H1 (cell line): ENCODE measurements around the gene NAIF1. TPM values are rescaled to one million over a fixed set of nuclear protein-coding genes. Genes with fewer than 3 reads are reported as not detected.

ENCODE experiments used
- CTCF ChIA-PET: fragments of 300-600 bp; sonication (Branson Sonifier 250); formaldehyde crosslinking; loops from one replicate; lab custom pipeline; 2021; ENCODE audit not compliant: partially characterized antibody; lab: Charles Lee
- POLR2A ChIA-PET: fragments of 300-600 bp; sonication (Branson Sonifier 250); formaldehyde crosslinking; loops from one replicate; lab custom pipeline; 2021; ENCODE audit warnings: inconsistent platforms; ENCODE audit not compliant: partially characterized antibody; lab: Charles Lee
- DNase-seq, 2 experiments: peaks; one replicate each; pipeline versions ENCODE4 v3.0.0 to v3.0.0-alpha.2; 2010 to 2022; ENCODE audit warnings: low spot score in 2 of 2, low read depth in 1 of 2, mixed read lengths in 1 of 2
- FAIRE-seq: peaks from 2 replicates; lab custom pipeline; 2011; peaks lifted over from hg19 to GRCh38; lab: Jason Lieb, UNC
- H2AFZ ChIP-seq: 2 replicates; pipeline ENCODE4 v1.8.1; 2012; ENCODE audit warnings: low read length, inconsistent platforms
- H2AK5ac ChIP-seq: 2 replicates; pipeline ENCODE4 v1.6.1; 2013; ENCODE audit warnings: low read depth, low read length
- H2BK120ac ChIP-seq: replicated peaks from 2 replicates; pipeline ENCODE3; 2013; ENCODE audit warnings: low read depth, low read length, inconsistent platforms
- H2BK12ac ChIP-seq: 2 replicates; pipeline ENCODE4 v1.6.1; 2013; ENCODE audit warnings: low read depth, low read length
- H2BK15ac ChIP-seq: 2 replicates; pipeline ENCODE4 v1.6.1; 2013; ENCODE audit warnings: low read length
- H2BK20ac ChIP-seq: 2 replicates; pipeline ENCODE4 v1.6.1; 2013; ENCODE audit warnings: low read length
- H2BK5ac ChIP-seq: 2 replicates; pipeline ENCODE4 v1.6.1; 2013; ENCODE audit warnings: low read depth, low read length
- H3K14ac ChIP-seq: 2 replicates; pipeline ENCODE4 v1.6.1; 2013; ENCODE audit warnings: inconsistent platforms; ENCODE audit not compliant: insufficient read length
- H3K18ac ChIP-seq: 2 replicates; pipeline ENCODE4 v1.6.1; 2013; ENCODE audit warnings: low read length; ENCODE audit errors: extremely low read depth
- H3K23ac ChIP-seq: 2 replicates; pipeline ENCODE4 v1.6.1; 2013; ENCODE audit warnings: inconsistent platforms; ENCODE audit not compliant: insufficient read length
- H3K23me2 ChIP-seq: 2 replicates; pipeline ENCODE4 v1.6.1; 2013; ENCODE audit warnings: low read depth, low read length
- H3K27ac ChIP-seq: 2 replicates; pipeline ENCODE4 v1.6.1; 2011; ENCODE audit warnings: low read depth, low read length, inconsistent platforms
- H3K27me3 ChIP-seq, 4 experiments: replicated peaks in 1 of 4; 1 replicate in 1 of 4; 2 replicates in 3 of 4; pipeline versions ENCODE4 v1.6.1 to v1.8.1; 2011 to 2013; ENCODE audit warnings: low read length in 3 of 4, mild to moderate bottlenecking in 3 of 4, inconsistent platforms in 2 of 4, mixed read lengths in 2 of 4, moderate library complexity in 1 of 4; ENCODE audit not compliant: control insufficient read depth in 3 of 4, insufficient read depth in 3 of 4; ENCODE audit errors: extremely low read depth in 1 of 4
- H3K36me3 ChIP-seq, 4 experiments: 2 replicates each; pipeline versions ENCODE4 v1.6.1 to v1.8.1; 2011 to 2013; ENCODE audit warnings: mild to moderate bottlenecking in 4 of 4, low read length in 3 of 4, moderate library complexity in 2 of 4, control low read depth in 1 of 4, inconsistent platforms in 1 of 4; ENCODE audit not compliant: insufficient read depth in 4 of 4, control insufficient read depth in 2 of 4
- H3K4ac ChIP-seq: replicated peaks from 2 replicates; pipeline ENCODE3; 2013; ENCODE audit warnings: low read length, low read depth, mixed read lengths, inconsistent platforms; ENCODE audit not compliant: insufficient read length
- H3K4me1 ChIP-seq, 4 experiments: replicated peaks in 1 of 4; 1 replicate in 1 of 4; 2 replicates in 3 of 4; pipeline versions ENCODE4 v1.6.1 to v1.8.1; 2011 to 2013; ENCODE audit warnings: low read length in 3 of 4, inconsistent platforms in 2 of 4, mixed read lengths in 1 of 4; ENCODE audit not compliant: insufficient read depth in 4 of 4, control insufficient read depth in 3 of 4
- H3K4me2 ChIP-seq, 2 experiments: 2 replicates each; pipeline versions ENCODE4 v1.6.1 to v1.8.1; 2011 to 2013; ENCODE audit warnings: low read depth in 2 of 2, low read length in 2 of 2, control low read depth in 1 of 2, inconsistent platforms in 1 of 2, mild to moderate bottlenecking in 1 of 2; ENCODE audit not compliant: insufficient read depth in 1 of 2
- H3K4me3 ChIP-seq, 4 experiments: fragments of 200-600, 300-600 bp in 1 of 4; sonication (generic), shearing (Covaris generic), sonication (Bioruptor Twin) in 1 of 4; 2 replicates each; pipeline versions ENCODE4 v1.5.1 to v1.8.1; 2011 to 2016; ENCODE audit warnings: low read length in 4 of 4, low read depth in 3 of 4, control low read depth in 2 of 4, inconsistent platforms in 2 of 4, mild to moderate bottlenecking in 2 of 4, mixed read lengths in 1 of 4, moderate library complexity in 1 of 4; ENCODE audit not compliant: insufficient read depth in 2 of 4; ENCODE audit errors: extremely low read depth in 1 of 4
- H3K56ac ChIP-seq: replicated peaks from 2 replicates; pipeline ENCODE3; 2013; ENCODE audit warnings: low read depth, mild to moderate bottlenecking, mixed read lengths, low read length, inconsistent platforms; ENCODE audit not compliant: insufficient read length
- H3K79me1 ChIP-seq: 2 replicates; pipeline ENCODE4 v1.6.1; 2013; ENCODE audit warnings: low read depth, low read length, control low read depth
- H3K79me2 ChIP-seq, 2 experiments: 2 replicates each; pipeline versions ENCODE4 v1.6.1 to v1.8.1; 2012 to 2013; ENCODE audit warnings: low read length in 2 of 2, mild to moderate bottlenecking in 2 of 2, inconsistent platforms in 1 of 2; ENCODE audit not compliant: insufficient read depth in 2 of 2, control insufficient read depth in 1 of 2
- H3K9ac ChIP-seq, 4 experiments: replicated peaks in 1 of 4; 1 replicate in 1 of 4; 2 replicates in 3 of 4; pipeline versions ENCODE4 v1.6.1 to v1.8.1; 2011 to 2013; ENCODE audit warnings: low read depth in 3 of 4, low read length in 3 of 4, control low read depth in 2 of 4, mild to moderate bottlenecking in 2 of 4, moderate library complexity in 2 of 4, inconsistent platforms in 1 of 4; ENCODE audit errors: extremely low read depth in 1 of 4
- H3K9me3 ChIP-seq, 2 experiments: 2 replicates each; pipeline versions ENCODE4 v1.6.1 to v1.8.1; 2012 to 2013; ENCODE audit warnings: mild to moderate bottlenecking in 2 of 2, moderate library complexity in 2 of 2, control low read depth in 1 of 2, inconsistent platforms in 1 of 2, low read depth in 1 of 2, low read length in 1 of 2, mixed read lengths in 1 of 2; ENCODE audit not compliant: insufficient read depth in 2 of 2
- H4K20me1 ChIP-seq, 2 experiments: replicated peaks in 1 of 2; 2 replicates each; pipeline versions ENCODE3 to v1.8.1; 2011 to 2013; ENCODE audit warnings: inconsistent platforms in 2 of 2, low read length in 2 of 2, mild to moderate bottlenecking in 1 of 2; ENCODE audit not compliant: insufficient read depth in 2 of 2, control insufficient read depth in 1 of 2
- H4K5ac ChIP-seq: 2 replicates; pipeline ENCODE4 v1.6.1; 2013; ENCODE audit warnings: low read length, low read depth, mixed read lengths, inconsistent platforms; ENCODE audit not compliant: insufficient read length
- H4K8ac ChIP-seq: 2 replicates; pipeline ENCODE4 v1.8.0; 2013; ENCODE audit warnings: mild to moderate bottlenecking, moderate library complexity, low read length, inconsistent platforms; ENCODE audit not compliant: insufficient read depth; ENCODE audit errors: extremely low read depth
- H4K91ac ChIP-seq: replicated peaks from 2 replicates; pipeline ENCODE3; 2013; ENCODE audit warnings: low read length, mixed read lengths, inconsistent platforms; ENCODE audit not compliant: insufficient read length
- CHD2 ChIP-seq: IDR thresholded peaks from 2 replicates; pipeline ENCODE4 v1.6.1; 2012; ENCODE audit warnings: low read length, improper control_type of control experiment
- WGBS, 2 experiments: shearing (Covaris generic) in 1 of 2; methylation state at CpG; one replicate each; pipeline versions ENCODE4 v1.1.6 to v1.1.7; 2013 to 2015; ENCODE audit warnings: low lambda C conversion rate in 2 of 2, mixed read lengths in 2 of 2, inconsistent platforms in 1 of 2, low coverage in 1 of 2, missing lambda C conversion rate in 1 of 2; ENCODE audit not compliant: insufficient replicate concordance in 2 of 2, insufficient coverage in 1 of 2, insufficient read length in 1 of 2; ENCODE audit errors: extremely low coverage in 1 of 2, missing lambda C conversion rate in 1 of 2; 5-methylcytosine and 5-hydroxymethylcytosine counted together
- polyA plus RNA-seq, 7 experiments: library from polyadenylated mRNA; depleted of rRNA in 3 of 7; stranded (reverse) in 5 of 7; unstranded in 2 of 7; fragments of >200 nt in 5 of 7; fragments of 200-250 nt in 2 of 7; gene quantifications; 1 replicate in 5 of 7; 2 replicates in 1 of 7; 4 replicates in 1 of 7; pipeline versions ENCODE4 v1.2.1 to v1.2.3, GENCODE V29; 2011 to 2013; ENCODE audit warnings: missing spikeins in 2 of 7, mixed read lengths in 2 of 7
- total RNA-seq: library from RNA; stranded (reverse); fragmentation: NEBNext Ultra II Directional; extraction: Animal tissue kit (Norgen Biotek cat#: 25700); gene quantifications from 2 replicates; pipeline ENCODE4 v1.2.1, GENCODE V29; 2021

The NAIF1 gene
- total and polyA plus RNA-seq, 2 of the 8 experiments (the other 6 are each of a cell fraction or from before 2014, with no cell fraction given), result 8.7 to 9.0 TPM

GRCh38 chr9:128055344-128056040 is 11.6 kb downstream of the NAIF1 start:
- Histone ChIP-seq H3K4me3 (0 out of 8 replicates have a peak overlapping the region, but pooled peaks of 1 of the 4 experiments have one; percentile 12), H3K79me2 (no peaks in the 10 kb centered on the region), H3K23ac (no peak overlapping the region), H3K79me1 (no peaks in the 10 kb centered on the region), H2AK5ac (no peak overlapping the region), H3K18ac (peak overlapping the region; percentile 9), H4K20me1 (no peaks in the 10 kb centered on the region), H2BK20ac (peak overlapping the region; percentile 2), H3K9ac (no peak overlapping the region), H3K27me3 (no peaks in the 10 kb centered on the region), H3K4ac (peak overlapping the region; percentile 10), H2BK12ac (no peak overlapping the region; the same call in 1 of the 2 replicates), H2BK15ac (no peak overlapping the region; the same call in 1 of the 2 replicates), H3K4me1 (peaks cover 0 to 17% (median 13%) of the 10 kb centered on the region in 4 experiments; a peak in 4 of 7 replicates), H3K36me3 (no peaks in the 10 kb centered on the region), H3K56ac (no peak overlapping the region), H3K27ac (no peak overlapping the region), H2BK120ac (peak overlapping the region; percentile 7), H2BK5ac (no peak overlapping the region; the same call in 1 of the 2 replicates), H4K5ac (no peak overlapping the region), H3K9me3 (no peaks in the 10 kb centered on the region), H2AFZ (0 out of 2 replicates have a peak overlapping the region, but pooled peaks have one; percentile 1), H3K4me2 (peak overlapping the region; percentile 18 to 19; a peak in 2 of 4 replicates), H4K91ac (peak overlapping the region; percentile 83), H3K14ac (no peak overlapping the region), H4K8ac (no peak overlapping the region), H3K23me2 (peaks cover 2% of the 10 kb centered on the region; the same call in 1 of the 2 replicates)
- no peak for FAIRE-seq
- no peak for DNase-seq
- WGBS, 2 experiments, result 79% methylated on average over 5 of the region's 7 CpGs; no CpG with 5 or more reads in 1 of the 2 experiments
- no peak for TF ChIP-seq CHD2
- ChIA-PET CTCF (interaction anchor here (0.9 to 2.7 kb wide), 8 partner anchors 10 to 112 kb away, joined by 3 to 13 read pairs (median 4); partner anchors contain the start of gene NAIF1), POLR2A (interaction anchor here (0.8 to 2.2 kb wide), 8 partner anchors 11 to 113 kb away, joined by 3 to 6 read pairs (median 3); partner anchors contain the start of genes NAIF1 and SLC25A25)
